Large intestine (tissue), 12 donors: ENCODE measurements around the gene DCDC2. TPM values are rescaled to one million over a fixed set of nuclear protein-coding genes. Genes with fewer than 3 reads are reported as not detected.
"Not testable (repeated sequence)": the region's sequence is repeated elsewhere in the genome, so short reads cannot be mapped to it uniquely, and the experiment has no call there.

Experiments
- DNase-seq, 2 donors: peaks; one replicate each; pipeline versions ENCODE4 v3.0.0 to v3.0.0-alpha.2; 2013
- H3K27ac ChIP-seq: one replicate; pipeline ENCODE4 v1.5.1; 2013; ENCODE audit warnings: low read length
- H3K27me3 ChIP-seq: 2 replicates; pipeline ENCODE4 v1.6.1; 2013; ENCODE audit warnings: low read length; ENCODE audit not compliant: control insufficient read depth, insufficient read depth
- H3K36me3 ChIP-seq: 2 replicates; pipeline ENCODE4 v1.6.1; 2013; ENCODE audit warnings: low read length; ENCODE audit not compliant: control insufficient read depth, insufficient read depth
- H3K4me1 ChIP-seq: one replicate; pipeline ENCODE4 v1.6.1; 2013; ENCODE audit warnings: low read length; ENCODE audit not compliant: control insufficient read depth, insufficient read depth
- H3K4me3 ChIP-seq: one replicate; pipeline ENCODE4 v1.5.1; 2013; ENCODE audit warnings: low read length
- H3K9me3 ChIP-seq: one replicate; pipeline ENCODE4 v1.6.1; 2013; ENCODE audit warnings: mild to moderate bottlenecking, low read depth, low read length, moderate library complexity; ENCODE audit not compliant: control insufficient read depth
- WGBS: methylation state at CpG from one replicate; pipeline ENCODE4 v1.1.5; 2013; ENCODE audit warnings: low lambda C conversion rate; ENCODE audit not compliant: insufficient coverage; 5-methylcytosine and 5-hydroxymethylcytosine counted together
- long read RNA-seq, 11 donors: transcript quantifications; one replicate each; lab custom pipeline, GENCODE V29; 2026
- polyA plus RNA-seq: library from polyadenylated mRNA; unstranded; fragments of 120-200 nt; gene quantifications from one replicate; pipeline ENCODE4 v1.2.1, GENCODE V29; 2013

The DCDC2 gene
- 8.3 TPM for polyA plus RNA-seq
- long read RNA-seq, donor 1 = 0 reads
- long read RNA-seq, donor 2, full-length matches to known transcripts = 1 of 1 reads
- long read RNA-seq, donor 2, partial matches to known transcripts = 0 of 1 reads
- long read RNA-seq, donor 2, other reads (novel, unspliced or antisense) = 0 of 1 reads
- long read RNA-seq, donor 3, full-length matches to known transcripts = 3 of 3 reads
- long read RNA-seq, donor 3, partial matches to known transcripts = 0 of 3 reads
- long read RNA-seq, donor 3, other reads (novel, unspliced or antisense) = 0 of 3 reads
- long read RNA-seq, donor 4 = 0 reads
- long read RNA-seq, donor 5 = 0 reads
- long read RNA-seq, donor 6, full-length matches to known transcripts = 1 of 1 reads
- long read RNA-seq, donor 6, partial matches to known transcripts = 0 of 1 reads
- long read RNA-seq, donor 6, other reads (novel, unspliced or antisense) = 0 of 1 reads
- long read RNA-seq, donor 7, full-length matches to known transcripts = 2 of 2 reads
- long read RNA-seq, donor 7, partial matches to known transcripts = 0 of 2 reads
- long read RNA-seq, donor 7, other reads (novel, unspliced or antisense) = 0 of 2 reads
- long read RNA-seq, donor 8, full-length matches to known transcripts = 4 of 4 reads
- long read RNA-seq, donor 8, partial matches to known transcripts = 0 of 4 reads
- long read RNA-seq, donor 8, other reads (novel, unspliced or antisense) = 0 of 4 reads
- long read RNA-seq, donor 9, full-length matches to known transcripts = 1 of 1 reads
- long read RNA-seq, donor 9, partial matches to known transcripts = 0 of 1 reads
- long read RNA-seq, donor 9, other reads (novel, unspliced or antisense) = 0 of 1 reads
- long read RNA-seq, donor 10, full-length matches to known transcripts = 5 of 5 reads
- long read RNA-seq, donor 10, partial matches to known transcripts = 0 of 5 reads
- long read RNA-seq, donor 10, other reads (novel, unspliced or antisense) = 0 of 5 reads
- long read RNA-seq, donor 11, full-length matches to known transcripts = 1 of 1 reads
- long read RNA-seq, donor 11, partial matches to known transcripts = 0 of 1 reads
- long read RNA-seq, donor 11, other reads (novel, unspliced or antisense) = 0 of 1 reads

DNA sequence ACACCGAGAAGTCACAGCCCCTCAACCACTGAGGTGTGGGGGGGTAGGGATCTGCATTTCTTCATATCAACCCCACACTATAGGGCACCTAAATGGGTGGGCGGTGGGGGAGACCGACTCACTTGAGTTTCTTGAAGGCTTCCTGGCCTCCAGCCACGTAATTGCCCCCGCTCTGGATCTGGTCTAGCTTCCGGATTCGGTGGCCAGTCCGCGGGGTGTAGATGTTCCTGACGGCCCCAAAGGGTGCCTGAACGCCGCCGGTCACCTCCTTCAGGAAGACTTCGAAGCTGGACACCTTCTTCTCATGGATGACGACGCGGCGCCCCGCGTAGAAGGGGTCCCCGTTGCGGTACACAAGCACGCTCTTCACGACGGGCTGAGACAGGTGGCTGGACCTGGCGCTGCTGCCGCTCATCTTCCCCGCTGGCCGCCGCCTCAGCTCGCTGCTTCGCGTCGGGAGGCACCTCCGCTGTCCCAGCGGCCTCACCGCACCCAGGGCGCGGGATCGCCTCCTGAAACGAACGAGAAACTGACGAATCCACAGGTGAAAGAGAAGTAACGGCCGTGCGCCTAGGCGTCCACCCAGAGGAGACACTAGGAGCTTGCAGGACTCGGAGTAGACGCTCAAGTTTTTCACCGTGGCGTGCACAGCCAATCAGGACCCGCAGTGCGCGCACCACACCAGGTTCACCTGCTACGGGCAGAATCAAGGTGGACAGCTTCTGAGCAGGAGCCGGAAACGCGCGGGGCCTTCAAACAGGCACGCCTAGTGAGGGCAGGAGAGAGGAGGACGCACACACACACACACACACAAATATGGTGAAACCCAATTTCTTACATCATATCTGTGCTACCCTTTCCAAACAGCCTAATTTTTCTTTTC, at the start of gene DCDC2:
Gene DCDC2 (minus strand): TSS at position 724 of the 883 bp plus-strand sequence. CDS start 309 bp downstream, at position 415.
- peak; percentile 83 to 95 for DNase-seq
- Histone ChIP-seq H3K36me3 (no peaks in the 10 kb centered on the region), H3K9me3 (no peaks in the 10 kb centered on the region), H3K27me3 (peaks cover 2% of the 10 kb centered on the region), H3K4me1 (no peaks in the 10 kb centered on the region), H3K27ac (peak within 1 kb of the TSS; percentile 52), H3K4me3 (peak within 1 kb of the TSS; percentile 53)
- no CpG with 5 or more reads among the region's 61 CpGs for WGBS

DNA sequence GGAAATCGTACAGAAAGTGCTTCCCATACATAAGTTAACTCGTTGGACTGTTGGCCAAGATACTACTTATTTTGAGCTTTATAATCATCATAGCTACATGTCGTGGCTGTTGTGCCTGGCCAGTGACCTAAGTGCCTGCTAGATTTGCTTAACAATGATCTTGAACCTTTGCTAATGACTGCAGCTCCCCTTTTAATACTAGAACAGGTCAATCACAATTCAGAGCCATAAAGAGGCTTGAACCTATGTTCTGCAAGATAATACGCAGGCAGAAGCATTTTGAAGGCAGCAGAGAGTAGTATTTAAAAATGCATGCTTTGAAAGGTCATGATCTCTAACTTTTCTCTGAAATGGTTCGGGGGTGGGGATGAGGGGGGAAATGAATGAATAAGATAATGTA, 47.4 kb upstream of the DCDC2 start:
- Histone ChIP-seq H3K4me1 (peaks cover 3% of the 10 kb centered on the region), H3K4me3 (no peak overlapping the region), H3K9me3 (no peaks in the 10 kb centered on the region), H3K36me3 (peaks cover 25% of the 10 kb centered on the region), H3K27ac (no peak overlapping the region), H3K27me3 (no peaks in the 10 kb centered on the region)
- DNase-seq = no peak
- WGBS = 100% methylated on average over 1 of the region's 5 CpGs

DNA sequence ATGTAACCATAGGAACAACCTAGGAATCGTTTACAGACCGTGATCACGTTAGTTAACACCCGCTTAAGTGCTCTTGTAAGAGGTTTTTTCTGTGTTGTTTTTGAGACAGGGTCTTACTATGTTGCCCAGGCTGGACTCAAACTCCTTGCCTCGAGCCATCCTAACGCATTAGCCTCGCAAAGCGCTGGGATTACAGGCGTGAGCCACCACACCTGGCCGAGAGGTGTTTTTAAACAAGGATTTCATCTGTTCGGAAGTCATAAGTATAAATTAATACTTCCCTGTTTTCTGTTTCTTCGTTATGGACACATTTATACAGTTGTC, 45.6 kb upstream of the DCDC2 start:
- Histone ChIP-seq H3K36me3 (peaks cover 18% of the 10 kb centered on the region), H3K4me1 (peaks cover 3% of the 10 kb centered on the region), H3K4me3 (peak overlapping the region; percentile 95), H3K27ac (no peak overlapping the region), H3K27me3 (no peaks in the 10 kb centered on the region), H3K9me3 (no peaks in the 10 kb centered on the region)
- DNase-seq = peak in 1 of 2 donors; percentile 16
- no CpG with 5 or more reads among the region's 12 CpGs for WGBS

DNA sequence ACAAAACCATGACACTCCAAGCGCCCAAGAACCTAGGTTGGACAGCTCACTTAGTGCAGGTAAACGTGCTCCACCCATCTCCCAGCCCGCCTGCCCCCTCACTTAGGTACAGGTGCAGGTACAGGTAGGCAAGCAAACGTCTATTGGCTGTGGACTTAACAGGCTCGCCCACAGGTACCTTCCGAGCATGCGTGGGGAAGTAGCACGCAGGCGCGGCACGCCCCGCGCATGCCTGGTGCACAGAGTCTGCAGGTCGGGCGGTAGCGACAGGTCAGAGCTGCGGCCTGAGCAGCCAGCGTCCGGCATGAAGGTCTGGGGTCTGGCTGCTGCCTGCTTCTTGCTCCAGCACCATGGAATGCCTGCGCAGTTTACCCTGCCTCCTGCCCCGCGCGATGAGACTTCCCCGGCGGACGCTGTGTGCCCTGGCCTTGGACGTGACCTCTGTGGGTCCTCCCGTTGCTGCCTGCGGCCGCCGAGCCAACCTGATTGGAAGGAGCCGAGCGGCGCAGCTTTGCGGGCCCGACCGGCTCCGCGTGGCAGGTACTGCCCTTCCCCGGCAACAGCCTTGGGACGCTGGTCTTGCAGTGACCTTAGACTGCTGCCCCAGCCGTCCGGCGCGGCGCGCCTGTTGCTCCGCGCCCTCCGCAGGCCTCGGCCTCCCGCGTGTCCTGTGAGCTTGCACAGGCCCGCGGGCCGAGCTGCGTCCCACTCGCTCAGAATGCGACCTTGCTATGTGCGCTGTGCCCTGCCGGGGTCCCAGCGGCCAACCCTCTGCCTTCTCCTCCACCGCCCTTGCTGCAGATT, 45.0 kb upstream of the DCDC2 start, which contains the start of gene MRS2:
Gene MRS2 (plus strand): TSS at position 240 of the 804 bp plus-strand sequence. CDS start 111 bp downstream, at position 351.
- Histone ChIP-seq H3K27me3 (no peaks in the 10 kb centered on the region), H3K9me3 (no peaks in the 10 kb centered on the region), H3K4me1 (peaks cover 3% of the 10 kb centered on the region), H3K36me3 (peaks cover 16% of the 10 kb centered on the region), H3K4me3 (peak within 1 kb of the TSS; percentile 95), H3K27ac (peak within 1 kb of the TSS; percentile 56)
- WGBS = no CpG with 5 or more reads among the region's 63 CpGs
- DNase-seq = peak; percentile 94

DNA sequence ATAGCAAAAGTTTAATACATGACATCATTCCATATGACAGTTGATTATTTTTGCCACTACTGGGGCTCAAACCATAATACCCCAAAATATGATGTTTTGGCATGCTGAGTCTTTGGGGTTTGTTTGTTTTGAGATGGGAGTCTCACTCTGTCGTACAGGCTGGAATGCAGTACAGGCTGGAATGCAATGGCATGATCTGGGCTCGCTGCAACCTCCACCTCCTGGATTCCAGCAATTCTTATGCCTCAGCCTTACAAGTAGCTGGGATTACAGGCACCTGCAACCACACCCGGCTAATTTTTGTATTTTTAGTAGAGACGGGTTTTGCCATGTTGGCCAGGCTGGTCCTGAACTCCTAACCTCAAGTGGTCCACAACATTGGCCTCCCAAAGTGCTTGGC, 43.6 kb upstream of the DCDC2 start:
- WGBS = no CpG with 5 or more reads among the region's 4 CpGs
- no peak overlapping the region for H3K27ac ChIP-seq
- H3K9me3 ChIP-seq = no peaks in the 10 kb centered on the region
- H3K27me3 ChIP-seq = no peaks in the 10 kb centered on the region
- H3K4me1 ChIP-seq = peaks cover 3% of the 10 kb centered on the region
- no peak for DNase-seq
- no peak overlapping the region for H3K4me3 ChIP-seq
- peaks cover 9% of the 10 kb centered on the region for H3K36me3 ChIP-seq

DNA sequence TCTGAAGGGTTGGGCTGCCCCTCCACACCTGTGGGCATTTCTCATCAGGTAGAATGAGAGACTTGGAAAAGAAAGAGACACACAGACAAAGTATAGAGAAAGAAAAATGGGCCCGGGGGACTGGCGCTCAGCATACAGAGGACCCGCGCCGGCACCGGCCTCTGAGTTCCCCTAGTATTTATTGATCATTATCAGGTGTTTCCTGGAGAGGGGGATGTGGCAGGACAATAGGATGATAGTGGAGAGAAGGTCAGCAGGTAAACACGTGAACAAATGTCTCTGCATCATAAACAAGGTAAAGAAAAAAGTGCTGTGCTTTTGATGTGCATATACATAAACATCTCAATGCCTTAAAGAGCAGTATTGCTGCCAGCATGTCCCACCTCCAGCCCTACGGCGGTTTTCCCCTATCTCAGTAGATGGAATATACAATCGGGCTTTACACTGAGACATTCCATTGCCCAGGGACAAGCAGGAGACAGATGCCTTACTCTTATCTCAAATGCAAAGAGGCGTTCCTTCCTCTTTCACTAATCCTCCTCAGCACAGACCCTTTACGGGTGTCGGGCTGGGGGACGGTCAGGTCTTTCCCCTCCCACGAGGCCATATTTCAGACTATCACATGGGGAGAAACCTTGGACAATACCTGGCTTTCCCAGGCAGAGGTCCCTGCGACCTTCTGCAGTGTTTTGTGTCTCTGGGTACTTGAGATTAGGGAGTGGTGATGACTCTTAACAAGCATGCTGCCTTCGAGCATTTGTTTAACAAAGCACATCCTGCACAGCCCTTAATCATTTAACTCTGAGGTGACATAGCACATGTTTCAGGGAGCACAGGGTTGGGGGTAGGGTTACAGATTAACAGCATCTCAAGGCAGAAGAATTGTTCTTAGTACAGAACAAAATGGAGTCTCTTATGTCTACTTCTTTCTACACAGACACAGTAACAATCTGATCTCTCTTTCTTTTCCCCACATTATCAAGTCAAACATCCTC, 42.5 kb upstream of the DCDC2 start:
- not testable (repeated sequence) for H3K9me3 ChIP-seq, H3K36me3 ChIP-seq, H3K27ac ChIP-seq, H3K27me3 ChIP-seq, H3K4me3 ChIP-seq, H3K4me1 ChIP-seq
- DNase-seq = peak in 1 of 2 donors; percentile 22
- no CpG with 5 or more reads among the region's 17 CpGs for WGBS

DNA sequence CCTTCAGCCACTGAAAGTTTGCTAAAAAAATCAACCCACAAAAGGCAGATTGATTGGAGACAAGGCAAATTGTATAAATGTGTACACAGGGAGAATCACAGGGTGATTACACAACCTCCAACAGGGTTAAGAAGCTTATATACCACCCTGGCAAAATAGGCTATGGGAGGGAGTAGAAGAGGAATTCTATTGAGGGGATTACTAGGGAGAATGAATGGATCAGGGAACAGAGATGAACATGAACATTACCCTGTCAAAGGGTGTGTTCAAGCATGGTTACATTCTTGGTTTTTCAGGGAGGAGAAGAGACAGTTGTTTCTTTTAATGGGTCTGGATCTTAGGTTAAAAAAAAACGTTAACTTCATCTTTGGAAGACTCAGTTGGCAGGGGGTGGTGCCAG, 39.8 kb upstream of the DCDC2 start:
- no CpG with 5 or more reads among the region's 1 CpG for WGBS
- Histone ChIP-seq H3K4me1 (peaks cover 3% of the 10 kb centered on the region), H3K27ac (no peak overlapping the region), H3K36me3 (no peaks in the 10 kb centered on the region), H3K9me3 (no peaks in the 10 kb centered on the region), H3K4me3 (no peak overlapping the region), H3K27me3 (no peaks in the 10 kb centered on the region)
- DNase-seq = no peak

DNA sequence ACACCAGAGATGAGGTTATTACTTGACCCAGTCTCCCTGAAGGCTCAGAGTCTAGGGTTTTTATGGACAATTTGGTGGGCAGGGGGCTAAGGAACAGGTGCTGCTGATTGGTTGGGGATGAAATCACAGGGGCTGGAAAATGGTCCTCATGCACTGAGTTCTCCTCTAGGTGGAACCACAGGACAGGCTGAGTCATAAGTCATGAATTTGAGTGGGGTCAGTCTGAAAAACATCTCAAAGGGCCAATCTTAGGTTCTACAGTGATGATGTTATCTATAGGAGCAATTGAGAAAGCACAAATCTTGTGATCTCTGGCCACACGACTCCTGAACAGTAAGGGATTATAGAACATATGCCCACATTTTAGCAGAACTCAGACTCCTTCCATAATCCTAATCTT, 39.0 kb upstream of the DCDC2 start:
- H3K4me1 ChIP-seq = no peaks in the 10 kb centered on the region
- no peak overlapping the region for H3K27ac ChIP-seq
- no CpG with 5 or more reads among the region's 1 CpG for WGBS
- no peak for DNase-seq
- H3K27me3 ChIP-seq = no peaks in the 10 kb centered on the region
- H3K4me3 ChIP-seq = no peak overlapping the region
- no peaks in the 10 kb centered on the region for H3K36me3 ChIP-seq
- no peaks in the 10 kb centered on the region for H3K9me3 ChIP-seq
